ENCODE measurements around the gene TMSB15A.

DNA sequence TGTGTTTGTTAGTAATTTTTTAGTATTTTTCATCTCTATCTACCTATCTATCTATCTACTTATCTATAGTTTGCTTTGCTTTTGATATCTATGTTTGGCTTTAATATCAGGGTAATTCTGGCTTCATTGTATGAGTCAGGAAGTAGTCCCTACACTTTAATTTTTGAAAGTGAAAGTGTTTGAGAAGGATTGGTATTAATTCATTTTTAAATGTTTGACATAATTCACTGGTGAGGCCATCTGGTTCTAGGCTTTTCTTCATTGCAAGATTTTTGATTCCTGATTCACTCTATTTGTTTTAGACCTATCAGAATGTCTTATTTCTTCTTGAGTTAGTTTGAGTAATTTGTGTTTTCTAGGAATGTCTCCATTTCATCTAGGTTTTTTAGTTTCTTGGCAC, 24.8 kb downstream of the TMSB15A start:
- TF ChIP-seq, protein P1, sequence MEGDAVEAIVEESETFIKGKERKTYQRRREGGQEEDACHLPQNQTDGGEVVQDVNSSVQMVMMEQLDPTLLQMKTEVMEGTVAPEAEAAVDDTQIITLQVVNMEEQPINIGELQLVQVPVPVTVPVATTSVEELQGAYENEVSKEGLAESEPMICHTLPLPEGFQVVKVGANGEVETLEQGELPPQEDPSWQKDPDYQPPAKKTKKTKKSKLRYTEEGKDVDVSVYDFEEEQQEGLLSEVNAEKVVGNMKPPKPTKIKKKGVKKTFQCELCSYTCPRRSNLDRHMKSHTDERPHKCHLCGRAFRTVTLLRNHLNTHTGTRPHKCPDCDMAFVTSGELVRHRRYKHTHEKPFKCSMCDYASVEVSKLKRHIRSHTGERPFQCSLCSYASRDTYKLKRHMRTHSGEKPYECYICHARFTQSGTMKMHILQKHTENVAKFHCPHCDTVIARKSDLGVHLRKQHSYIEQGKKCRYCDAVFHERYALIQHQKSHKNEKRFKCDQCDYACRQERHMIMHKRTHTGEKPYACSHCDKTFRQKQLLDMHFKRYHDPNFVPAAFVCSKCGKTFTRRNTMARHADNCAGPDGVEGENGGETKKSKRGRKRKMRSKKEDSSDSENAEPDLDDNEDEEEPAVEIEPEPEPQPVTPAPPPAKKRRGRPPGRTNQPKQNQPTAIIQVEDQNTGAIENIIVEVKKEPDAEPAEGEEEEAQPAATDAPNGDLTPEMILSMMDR (IDR thresholded peaks at IDR 0.05) = no peak
- no peak for TF ChIP-seq POLR2A (IDR thresholded peaks at IDR 0.05)
